Ectodermal cell (in vitro differentiated cells): ENCODE measurements around the gene KDM6B.
A peak's percentile ranks its signal among the peaks of the same experiment; 100 is the strongest.

Source experiments
- H3K27ac ChIP-seq: 2 replicates; pipeline ENCODE4 v1.7.0; 2013; ENCODE audit warnings: mild to moderate bottlenecking, low read depth, low read length; ENCODE audit not compliant: insufficient read depth, poor library complexity, severe bottlenecking
- H3K27me3 ChIP-seq: 2 replicates; pipeline ENCODE4 v1.7.0; 2013; ENCODE audit warnings: mild to moderate bottlenecking, low read length; ENCODE audit not compliant: insufficient read depth, control insufficient read depth, poor library complexity, severe bottlenecking
- H3K36me3 ChIP-seq: one replicate; pipeline ENCODE4 v1.7.0; 2013; ENCODE audit warnings: low read length; ENCODE audit not compliant: control insufficient read depth, insufficient read depth
- H3K4me1 ChIP-seq: one replicate; pipeline ENCODE4 v1.7.0; 2013; ENCODE audit warnings: low read length; ENCODE audit not compliant: control insufficient read depth, insufficient read depth
- H3K4me3 ChIP-seq: 2 replicates; pipeline ENCODE4 v1.7.0; 2013; ENCODE audit warnings: low read depth, low read length, control low read depth; ENCODE audit not compliant: insufficient read depth
- H3K9me3 ChIP-seq: 2 replicates; pipeline ENCODE4 v1.7.0; 2013; ENCODE audit warnings: mild to moderate bottlenecking, low read length, moderate library complexity; ENCODE audit not compliant: control insufficient read depth
- whole genome bisulfite sequencing, 2 experiments: methylation state at CpG; one replicate each; pipeline ENCODE4 v1.1.7; 2013; ENCODE audit warnings: missing lambda C conversion rate in 2 of 2; 5-methylcytosine and 5-hydroxymethylcytosine counted together

Gene KDM6B

DNA sequence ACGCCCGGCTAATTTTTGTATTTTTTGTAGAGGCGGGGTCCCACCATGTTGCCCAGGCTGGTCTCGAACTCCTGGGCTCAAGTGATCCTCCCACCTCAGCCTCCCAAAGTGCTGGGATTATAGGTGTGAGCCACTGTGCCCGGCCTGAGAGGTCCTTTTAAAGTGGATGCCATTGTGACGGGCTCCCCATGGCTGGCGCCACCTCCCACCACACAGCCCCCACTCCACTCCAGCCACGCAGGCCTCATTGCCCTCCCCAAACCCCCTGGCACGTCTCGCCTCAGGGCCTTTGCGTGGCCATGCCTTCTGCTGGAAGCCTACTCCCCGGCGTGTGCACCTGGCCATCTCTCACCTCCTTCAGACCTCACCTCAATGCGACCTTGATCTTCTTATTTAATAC lies 11.9 kb upstream of the KDM6B start:
- H3K4me1 ChIP-seq: no peaks in the 10 kb centered on the region
- peaks cover 16% of the 10 kb centered on the region for H3K27me3 ChIP-seq
- H3K36me3 ChIP-seq: no peaks in the 10 kb centered on the region
- 76 to 78% methylated on average over 14 of the region's 14 CpGs for WGBS, 2 experiments
- no peaks in the 10 kb centered on the region for H3K9me3 ChIP-seq
- no peak overlapping the region for H3K4me3 ChIP-seq
- H3K27ac ChIP-seq: no peak overlapping the region

DNA sequence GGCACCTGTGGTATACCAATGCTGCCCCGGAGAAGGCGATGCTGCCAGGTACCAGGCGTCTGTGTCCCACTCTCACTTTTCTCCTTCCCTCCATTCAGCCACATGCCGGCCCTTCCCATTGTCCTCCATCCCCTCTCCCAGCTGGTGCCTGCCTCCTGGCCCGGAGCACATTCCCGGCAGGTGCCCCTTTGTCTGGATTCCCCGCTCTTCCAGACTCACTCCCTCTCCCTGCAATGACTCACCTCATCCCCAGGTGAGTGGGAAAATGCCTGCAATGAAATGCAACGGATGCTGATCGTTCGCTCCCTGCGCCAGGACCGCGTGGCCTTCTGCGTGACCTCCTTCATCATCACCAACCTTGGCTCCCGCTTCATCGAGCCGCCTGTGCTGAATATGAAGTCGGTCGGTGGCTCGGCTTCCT lies 10.4 kb upstream of the KDM6B start:
- no peaks in the 10 kb centered on the region for H3K4me1 ChIP-seq
- WGBS, 2 experiments: 64 to 66% methylated on average over 20 of the region's 20 CpGs
- H3K36me3 ChIP-seq: no peaks in the 10 kb centered on the region
- H3K9me3 ChIP-seq: no peaks in the 10 kb centered on the region
- H3K27me3 ChIP-seq: peaks cover 23% of the 10 kb centered on the region
- H3K4me3 ChIP-seq: no peak overlapping the region
- H3K27ac ChIP-seq: no peak overlapping the region

DNA sequence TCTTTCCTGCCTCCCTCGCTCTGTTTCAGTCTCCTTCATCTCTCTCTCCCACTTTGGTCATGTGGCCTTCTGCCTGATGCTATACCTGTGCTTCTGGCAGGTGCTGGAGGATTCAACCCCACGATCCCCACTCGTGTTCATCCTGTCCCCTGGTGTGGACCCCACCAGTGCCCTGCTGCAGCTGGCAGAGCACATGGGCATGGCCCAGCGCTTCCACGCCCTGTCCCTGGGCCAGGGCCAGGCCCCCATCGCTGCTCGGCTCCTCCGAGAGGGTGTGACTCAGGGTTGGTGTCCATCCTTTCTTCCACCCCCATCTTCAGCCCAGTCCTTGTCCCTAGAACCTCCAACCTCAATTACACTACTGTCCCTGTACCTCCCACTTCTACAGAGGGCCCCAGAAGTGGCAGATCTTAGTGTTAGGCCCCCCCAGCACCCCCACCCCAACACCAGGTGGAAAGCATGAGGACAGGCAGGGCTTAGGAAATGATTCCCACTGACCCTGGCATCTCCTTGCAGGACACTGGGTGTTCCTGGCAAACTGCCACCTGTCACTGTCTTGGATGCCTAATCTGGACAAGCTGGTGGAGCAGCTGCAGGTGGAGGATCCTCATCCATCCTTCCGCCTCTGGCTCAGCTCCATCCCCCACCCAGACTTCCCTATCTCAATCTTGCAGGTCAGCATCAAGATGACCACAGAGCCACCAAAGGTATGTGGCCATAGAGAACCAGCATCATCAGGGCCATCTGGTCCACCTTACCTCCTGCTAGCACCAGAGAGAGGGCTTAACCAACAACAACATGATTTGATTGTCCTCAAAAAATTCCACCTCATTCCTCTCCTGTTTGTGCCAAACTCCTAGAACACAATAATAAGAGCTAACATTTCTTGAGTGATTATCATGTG lies 9.7 kb upstream of the KDM6B start:
- Histone ChIP-seq H3K4me1 (no peaks in the 10 kb centered on the region), H3K9me3 (no peaks in the 10 kb centered on the region), H3K4me3 (no peak overlapping the region), H3K36me3 (no peaks in the 10 kb centered on the region), H3K27ac (no peak overlapping the region), H3K27me3 (peaks cover 23% of the 10 kb centered on the region)
- 89 to 92% methylated on average over 9 of the region's 9 CpGs for WGBS, 2 experiments

DNA sequence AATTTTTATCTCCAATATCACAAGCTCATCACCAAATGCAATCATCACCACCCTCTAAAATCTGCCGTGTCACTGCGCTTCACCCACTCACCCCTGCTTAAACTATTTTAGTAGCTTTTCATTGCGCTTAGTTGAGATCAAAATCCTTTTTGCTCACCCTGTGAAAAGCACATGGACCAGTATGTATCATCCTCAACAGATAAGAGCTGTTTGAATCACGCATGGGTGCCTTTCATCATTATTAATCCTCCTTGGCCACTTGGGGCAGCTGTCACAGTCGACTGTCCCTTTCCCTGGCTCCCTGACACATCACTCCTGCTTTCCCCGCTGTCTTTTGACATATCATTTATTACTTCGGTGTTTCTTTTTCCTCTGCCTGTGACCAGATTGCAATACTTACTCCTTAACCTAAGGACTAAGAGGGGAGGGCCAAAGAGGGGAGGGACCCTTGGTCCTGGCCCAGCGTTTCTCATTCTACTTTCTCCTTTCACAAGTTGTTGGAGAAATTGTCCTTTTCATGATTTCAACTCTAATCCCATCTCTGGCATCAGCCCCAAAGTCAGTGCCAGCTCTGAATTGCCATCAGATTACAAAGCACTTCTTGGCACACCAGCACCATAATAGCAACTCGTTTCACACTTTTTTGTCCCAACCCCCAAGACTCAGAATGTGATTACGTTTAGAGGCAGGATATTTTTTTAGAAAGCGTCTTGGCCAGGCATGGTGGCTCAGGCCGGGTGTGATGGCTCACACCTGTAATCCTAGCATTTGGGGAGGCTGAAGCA lies 8.6 kb upstream of the KDM6B start:
- Histone ChIP-seq H3K36me3 (no peaks in the 10 kb centered on the region), H3K9me3 (no peaks in the 10 kb centered on the region), H3K4me3 (no peak overlapping the region), H3K27ac (no peak overlapping the region), H3K4me1 (no peaks in the 10 kb centered on the region), H3K27me3 (peaks cover 23% of the 10 kb centered on the region)
- 75% methylated on average over 12 of the region's 12 CpGs for WGBS, 2 experiments

DNA sequence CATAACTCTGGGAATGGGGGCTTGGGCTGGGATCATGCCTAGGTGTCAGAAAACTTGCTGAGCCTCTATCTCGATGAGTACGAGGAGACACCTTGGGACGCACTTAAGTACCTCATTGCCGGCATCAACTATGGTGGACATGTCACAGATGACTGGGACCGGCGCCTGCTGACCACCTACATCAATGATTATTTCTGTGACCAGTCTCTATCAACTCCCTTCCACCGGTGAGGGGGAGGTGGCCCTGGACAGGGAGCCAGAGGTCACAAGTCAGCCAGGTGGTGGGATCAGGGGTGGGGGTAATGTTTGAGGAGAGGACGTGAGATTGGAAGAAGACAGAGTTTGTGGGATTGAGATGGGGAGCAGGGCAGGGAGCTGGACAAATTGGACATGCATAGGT lies 3.4 kb upstream of the KDM6B start:
- peaks cover 36% of the 10 kb centered on the region for H3K27me3 ChIP-seq
- no peaks in the 10 kb centered on the region for H3K36me3 ChIP-seq
- no peak overlapping the region for H3K4me3 ChIP-seq
- WGBS, 2 experiments: 91 to 92% methylated on average over 8 of the region's 8 CpGs
- peaks cover 9% of the 10 kb centered on the region for H3K4me1 ChIP-seq
- H3K9me3 ChIP-seq: no peaks in the 10 kb centered on the region
- H3K27ac ChIP-seq: no peak overlapping the region

DNA sequence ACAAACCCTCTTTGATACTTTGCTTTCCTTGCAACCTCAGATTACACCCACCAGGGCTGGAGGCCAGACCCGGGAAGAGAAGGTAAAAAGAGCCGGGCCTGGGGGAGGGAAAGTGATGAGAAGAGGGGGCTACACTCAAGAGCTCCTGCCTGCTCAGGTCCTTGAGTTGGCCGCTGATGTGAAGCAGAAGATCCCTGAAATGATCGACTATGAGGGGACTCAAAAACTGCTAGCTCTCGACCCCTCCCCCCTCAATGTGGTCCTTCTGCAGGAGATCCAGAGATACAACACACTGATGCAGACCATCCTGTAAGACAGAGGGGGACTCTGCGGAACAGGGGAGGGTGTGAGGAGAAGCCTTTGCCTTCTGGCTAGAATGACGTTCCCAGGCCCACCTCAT lies 2.8 kb upstream of the KDM6B start:
- Histone ChIP-seq H3K27ac (no peak overlapping the region), H3K36me3 (no peaks in the 10 kb centered on the region), H3K27me3 (peaks cover 36% of the 10 kb centered on the region), H3K4me1 (peaks cover 9% of the 10 kb centered on the region), H3K9me3 (no peaks in the 10 kb centered on the region), H3K4me3 (no peak overlapping the region)
- 84 to 88% methylated on average over 7 of the region's 7 CpGs for WGBS, 2 experiments

DNA sequence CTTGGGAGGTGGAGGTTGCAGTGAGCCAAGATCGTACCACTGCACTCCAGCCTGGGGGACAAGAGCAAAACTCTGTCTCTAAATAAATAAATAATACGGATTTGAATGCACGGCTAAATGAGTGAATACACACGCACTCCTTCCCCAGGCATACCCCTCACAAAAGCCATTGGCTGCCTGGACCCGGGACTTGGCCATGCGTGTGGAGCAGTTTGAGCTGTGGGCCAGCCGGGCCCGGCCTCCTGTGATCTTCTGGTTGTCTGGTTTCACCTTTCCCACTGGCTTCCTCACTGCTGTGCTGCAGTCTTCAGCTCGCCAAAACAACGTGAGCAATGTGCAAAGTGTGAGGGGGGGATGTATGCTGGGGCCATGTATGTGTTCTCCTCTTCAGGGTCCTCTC lies 1.6 kb upstream of the KDM6B start:
- no peak overlapping the region for H3K27ac ChIP-seq
- no peak overlapping the region for H3K4me3 ChIP-seq
- peaks cover 9% of the 10 kb centered on the region for H3K4me1 ChIP-seq
- H3K36me3 ChIP-seq: no peaks in the 10 kb centered on the region
- WGBS, 2 experiments: 83 to 87% methylated on average over 10 of the region's 10 CpGs
- H3K9me3 ChIP-seq: no peaks in the 10 kb centered on the region
- H3K27me3 ChIP-seq: peaks cover 36% of the 10 kb centered on the region

DNA sequence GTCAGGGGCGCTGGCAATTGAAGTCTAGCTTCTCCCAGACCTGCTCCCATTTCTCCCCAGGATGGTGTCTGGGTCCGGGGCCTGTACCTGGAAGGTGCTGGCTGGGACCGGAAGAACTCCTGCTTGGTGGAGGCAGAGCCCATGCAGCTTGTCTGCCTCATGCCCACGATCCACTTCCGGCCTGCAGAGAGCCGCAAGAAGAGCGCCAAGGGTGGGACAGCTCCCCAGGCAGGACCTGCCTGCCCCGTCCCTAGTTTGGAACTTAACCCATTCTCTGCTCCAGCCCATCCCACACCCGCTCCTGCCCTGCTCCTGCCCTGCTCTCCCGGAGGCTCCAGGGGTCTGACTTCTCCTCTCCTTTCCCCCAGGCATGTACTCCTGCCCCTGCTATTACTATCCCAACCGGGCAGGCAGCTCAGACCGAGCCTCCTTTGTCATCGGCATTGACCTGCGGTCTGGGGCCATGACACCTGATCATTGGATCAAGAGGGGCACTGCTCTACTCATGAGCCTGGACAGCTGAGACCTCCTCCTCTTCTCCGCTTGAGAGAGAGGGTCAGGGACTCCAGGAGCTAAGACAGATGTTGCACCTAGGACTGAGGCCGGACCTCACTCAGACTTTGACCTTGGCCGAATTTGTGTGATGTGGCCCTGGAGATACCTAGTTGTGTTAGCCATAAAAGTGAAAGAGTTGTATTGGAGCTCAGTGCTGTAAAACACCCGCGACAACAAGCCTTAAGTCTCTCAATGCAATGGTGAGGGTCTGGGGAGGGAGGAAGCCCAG lies 814 bp upstream of the KDM6B start:
- 58 to 59% methylated on average over 19 of the region's 19 CpGs for WGBS, 2 experiments
- peaks cover 29% of the 10 kb centered on the region for H3K27me3 ChIP-seq

DNA sequence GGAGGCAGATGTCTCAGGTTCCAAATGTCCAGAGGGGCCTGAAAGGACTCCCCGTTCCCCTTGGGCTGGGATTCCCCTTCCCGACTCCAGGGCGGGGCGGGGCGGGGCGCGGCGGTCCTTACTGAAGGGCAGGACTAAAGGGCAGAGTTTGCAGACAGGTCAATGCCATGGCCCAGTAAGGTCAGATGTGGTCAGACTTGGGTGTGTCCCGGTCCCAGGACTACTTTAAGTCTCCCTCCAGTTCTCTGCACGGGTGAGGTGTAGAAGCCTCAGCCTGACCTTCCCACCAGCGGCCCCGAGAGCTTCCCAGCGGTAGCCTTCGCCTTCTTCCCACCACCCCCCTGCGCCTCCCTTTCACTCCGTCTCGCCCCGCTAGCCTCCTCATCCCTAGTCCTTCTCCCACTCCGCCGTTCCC lies 532 bp downstream of the KDM6B start:
- H3K27ac ChIP-seq: peak overlapping the region; percentile 99
- 0 to 1% methylated on average over 20 of the region's 20 CpGs for WGBS, 2 experiments

More for the DNA sequence above, 814 bp upstream of the KDM6B start:
- Histone ChIP-seq H3K9me3 (no peaks in the 10 kb centered on the region), H3K4me3 (peak overlapping the region; percentile 83), H3K27ac (no peak overlapping the region), H3K36me3 (no peaks in the 10 kb centered on the region), H3K4me1 (peaks cover 13% of the 10 kb centered on the region)

More for the DNA sequence above, 532 bp downstream of the KDM6B start:
- peaks cover 29% of the 10 kb centered on the region for H3K27me3 ChIP-seq
- no peaks in the 10 kb centered on the region for H3K36me3 ChIP-seq
- H3K4me1 ChIP-seq: peaks cover 25% of the 10 kb centered on the region
- peak overlapping the region; percentile 83 for H3K4me3 ChIP-seq
- H3K9me3 ChIP-seq: no peaks in the 10 kb centered on the region
